Tibial nerve (tissue), 4 donors: ENCODE results near the gene FAHD2A.

Experiments
- CTCF ChIP-seq, 5 experiments: fragments of 200-600 bp in 3 of 5; fragments of 450-650 bp in 2 of 5; sonication (generic) in 3 of 5; IDR thresholded peaks; one replicate each; pipeline ENCODE4 v1.5.1; 2016 to 2019; ENCODE audit warnings: antibody characterized with exemption in 5 of 5, mild to moderate bottlenecking in 3 of 5, moderate library complexity in 2 of 5
- EP300 ChIP-seq, 2 donors: sonication (generic); formaldehyde crosslinking; IDR thresholded peaks; one replicate each; pipeline ENCODE4 v1.6.1; 2017; ENCODE audit warnings: antibody characterized with exemption in 2 of 2, mild to moderate bottlenecking in 1 of 2
- POLR2A ChIP-seq, 2 donors: fragments of 450-650 bp; IDR thresholded peaks; one replicate each; pipeline ENCODE4 v1.6.1; 2017; ENCODE audit warnings: antibody characterized with exemption in 2 of 2, mild to moderate bottlenecking in 2 of 2, moderate library complexity in 2 of 2

GRCh38 chr2:95379371-95379831 lies 23.1 kb upstream of the FAHD2A start:
- TF ChIP-seq CTCF (IDR thresholded peaks at IDR 0.05) (no peak), POLR2A (IDR thresholded peaks at IDR 0.05) (no peak), EP300 (IDR thresholded peaks at IDR 0.05) (no peak)
